ENCODE results near the gene VASP. TPM values are rescaled to one million over a fixed set of nuclear protein-coding genes. Genes with fewer than 3 reads are reported as not detected.

VASP gene
- total RNA-seq, 1 donor from 2014 or later = 32.6 TPM

GRCh38 chr19:45462174-45462573 lies 45.1 kb upstream of the VASP start:
- no peaks in the 10 kb centered on the region for H4K20me1 ChIP-seq (ENCODE audit: low read depth)
- H3K27ac Mint-ChIP-seq = no peak overlapping the region
- TF ChIP-seq EZH2phosphoT487 (IDR thresholded peaks at IDR 0.05) = no peak
- no peak for TF ChIP-seq EZH2 (IDR thresholded peaks at IDR 0.05)
- TF ChIP-seq CTCF (IDR thresholded peaks at IDR 0.05) = no peak
- H3K27me3 ChIP-seq = peaks cover 14% of the 10 kb centered on the region
- H3K9me3 Mint-ChIP-seq = no peaks in the 10 kb centered on the region
- H3K27ac ChIP-seq = no peak overlapping the region
- no peaks in the 10 kb centered on the region for H3K36me3 ChIP-seq
- no peak for DNase-seq (ENCODE audit: low spot score)
- H2AFZ ChIP-seq (replicated peaks) = no peak overlapping the region
- H3K36me3 Mint-ChIP-seq = no peaks in the 10 kb centered on the region
- no peak overlapping the region for H3K4me3 Mint-ChIP-seq
- no peaks in the 10 kb centered on the region for H3K4me1 ChIP-seq
- no peak overlapping the region for H3K4me2 ChIP-seq
- no peaks in the 10 kb centered on the region for H3K79me2 ChIP-seq (ENCODE audit: low read depth)
- peaks cover 10% of the 10 kb centered on the region for H3K27me3 Mint-ChIP-seq (ENCODE audit: insufficient read depth, low read depth)
- H3F3A ChIP-seq (ENCODE audit: low read depth) = peaks cover 6% of the 10 kb centered on the region
- peaks cover 12% of the 10 kb centered on the region for H3K4me1 Mint-ChIP-seq
- no peaks in the 10 kb centered on the region for H3K9me3 ChIP-seq (ENCODE audit: low read depth)
- no peak overlapping the region for H3K4me3 ChIP-seq
- H3K9ac ChIP-seq = no peak overlapping the region

- Histone ChIP-seq H3K4me2 (no peak overlapping the region), H3K27me3 (peaks cover 18% of the 10 kb centered on the region), H3K79me2 (ENCODE audit: low read depth) (no peaks in the 10 kb centered on the region), H4K20me1 (ENCODE audit: low read depth) (peaks cover 4% of the 10 kb centered on the region), H3K9me3 (ENCODE audit: low read depth) (no peaks in the 10 kb centered on the region), H3K36me3 (no peaks in the 10 kb centered on the region), H3K4me1 (peaks cover 3% of the 10 kb centered on the region), H2AFZ (replicated peaks) (no peak overlapping the region), H3K9ac (no peak overlapping the region), H3F3A (ENCODE audit: low read depth) (peaks cover 9% of the 10 kb centered on the region), H3K4me3 (no peak overlapping the region), H3K27ac (no peak overlapping the region)
- H3K4me3 Mint-ChIP-seq = peak overlapping the region; percentile 61
- H3K4me1 Mint-ChIP-seq = peaks cover 16% of the 10 kb centered on the region
- H3K9me3 Mint-ChIP-seq = no peaks in the 10 kb centered on the region
- no peaks in the 10 kb centered on the region for H3K36me3 Mint-ChIP-seq
- DNase-seq (ENCODE audit: low spot score) = no peak
- H3K27ac Mint-ChIP-seq = peak overlapping the region; percentile 22
- H3K27me3 Mint-ChIP-seq (ENCODE audit: insufficient read depth, low read depth) = peaks cover 14% of the 10 kb centered on the region
- TF ChIP-seq EZH2phosphoT487 (IDR thresholded peaks at IDR 0.05) = no peak
- no peak for TF ChIP-seq EZH2 (IDR thresholded peaks at IDR 0.05)
- TF ChIP-seq CTCF (IDR thresholded peaks at IDR 0.05) = no peak
Observed at GRCh38 chr19:45463241-45463640, 44.0 kb upstream of the VASP start.

GRCh38 chr19:45464274-45464673 lies 43.0 kb upstream of the VASP start:
- H3K4me1 Mint-ChIP-seq = peaks cover 20% of the 10 kb centered on the region
- Histone ChIP-seq H3K27ac (no peak overlapping the region), H3K4me1 (peaks cover 3% of the 10 kb centered on the region), H3K79me2 (ENCODE audit: low read depth) (no peaks in the 10 kb centered on the region), H3K9ac (no peak overlapping the region), H3K36me3 (no peaks in the 10 kb centered on the region), H2AFZ (replicated peaks) (no peak overlapping the region), H3K4me3 (no peak overlapping the region), H3K27me3 (peaks cover 21% of the 10 kb centered on the region), H3K4me2 (no peak overlapping the region), H3K9me3 (ENCODE audit: low read depth) (no peaks in the 10 kb centered on the region), H3F3A (ENCODE audit: low read depth) (peaks cover 17% of the 10 kb centered on the region), H4K20me1 (ENCODE audit: low read depth) (peaks cover 8% of the 10 kb centered on the region)
- H3K36me3 Mint-ChIP-seq = no peaks in the 10 kb centered on the region
- no peak overlapping the region for H3K4me3 Mint-ChIP-seq
- no peaks in the 10 kb centered on the region for H3K9me3 Mint-ChIP-seq
- TF ChIP-seq CTCF (IDR thresholded peaks at IDR 0.05) = no peak
- TF ChIP-seq EZH2 (IDR thresholded peaks at IDR 0.05) = no peak
- no peak for TF ChIP-seq EZH2phosphoT487 (IDR thresholded peaks at IDR 0.05)
- no peak overlapping the region for H3K27ac Mint-ChIP-seq
- no peak for DNase-seq (ENCODE audit: low spot score)
- H3K27me3 Mint-ChIP-seq (ENCODE audit: insufficient read depth, low read depth) = peaks cover 14% of the 10 kb centered on the region

Measured in neural progenitor cell (in vitro differentiated cells).